ENCODE data around the gene GPS1.

Gene GPS1

DNA sequence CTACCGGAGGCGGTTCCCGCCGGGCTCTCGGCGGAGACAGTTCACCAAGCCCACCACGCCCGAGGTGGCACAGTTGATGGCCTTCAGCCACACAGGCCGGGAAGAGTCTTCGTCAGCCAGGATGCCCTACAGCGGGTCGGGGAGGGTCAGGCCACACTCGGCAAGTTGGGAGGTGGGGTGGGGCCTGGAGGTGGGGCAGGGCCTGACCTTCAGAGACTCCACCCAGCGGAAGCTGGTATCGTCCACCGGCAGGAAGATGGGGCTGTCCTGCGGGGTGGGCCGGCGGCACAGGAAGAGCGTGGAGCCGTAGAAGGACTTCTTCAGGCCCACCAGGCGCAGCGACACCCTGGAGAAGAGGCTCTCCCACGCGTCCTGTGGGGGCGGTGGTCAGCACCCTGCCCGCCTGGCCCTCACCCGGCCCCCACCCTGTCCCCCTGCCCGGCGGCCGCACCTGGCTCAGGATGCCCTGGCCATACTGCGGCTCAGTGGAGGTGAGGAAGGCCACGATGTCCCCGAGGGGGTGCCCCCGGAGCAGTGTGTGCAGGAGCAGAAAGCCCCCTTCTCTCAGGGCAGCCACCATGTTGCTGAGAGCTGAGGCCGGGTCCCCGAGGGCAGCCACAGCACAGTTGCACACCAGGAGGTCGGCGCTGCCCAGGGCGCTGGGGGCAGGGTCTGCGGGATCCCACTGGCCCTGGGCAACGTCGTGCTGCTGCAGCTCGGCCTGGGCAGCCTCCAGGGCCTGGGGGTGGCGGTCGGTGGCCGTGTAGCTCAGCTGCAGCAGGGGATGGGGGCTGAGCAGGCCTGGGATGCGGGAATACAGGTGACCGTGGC, 33.5 kb downstream of the GPS1 start:
- no peak for DNase-seq (ENCODE audit: low read depth)
- H3K4me3 ChIP-seq (replicated peaks; ENCODE audit: low read depth, low read length), result no peak overlapping the region
- TF ChIP-seq, protein P1, sequence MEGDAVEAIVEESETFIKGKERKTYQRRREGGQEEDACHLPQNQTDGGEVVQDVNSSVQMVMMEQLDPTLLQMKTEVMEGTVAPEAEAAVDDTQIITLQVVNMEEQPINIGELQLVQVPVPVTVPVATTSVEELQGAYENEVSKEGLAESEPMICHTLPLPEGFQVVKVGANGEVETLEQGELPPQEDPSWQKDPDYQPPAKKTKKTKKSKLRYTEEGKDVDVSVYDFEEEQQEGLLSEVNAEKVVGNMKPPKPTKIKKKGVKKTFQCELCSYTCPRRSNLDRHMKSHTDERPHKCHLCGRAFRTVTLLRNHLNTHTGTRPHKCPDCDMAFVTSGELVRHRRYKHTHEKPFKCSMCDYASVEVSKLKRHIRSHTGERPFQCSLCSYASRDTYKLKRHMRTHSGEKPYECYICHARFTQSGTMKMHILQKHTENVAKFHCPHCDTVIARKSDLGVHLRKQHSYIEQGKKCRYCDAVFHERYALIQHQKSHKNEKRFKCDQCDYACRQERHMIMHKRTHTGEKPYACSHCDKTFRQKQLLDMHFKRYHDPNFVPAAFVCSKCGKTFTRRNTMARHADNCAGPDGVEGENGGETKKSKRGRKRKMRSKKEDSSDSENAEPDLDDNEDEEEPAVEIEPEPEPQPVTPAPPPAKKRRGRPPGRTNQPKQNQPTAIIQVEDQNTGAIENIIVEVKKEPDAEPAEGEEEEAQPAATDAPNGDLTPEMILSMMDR (IDR thresholded peaks at IDR 0.05; ENCODE audit: low read length, missing control alignments), result no peak

DNA sequence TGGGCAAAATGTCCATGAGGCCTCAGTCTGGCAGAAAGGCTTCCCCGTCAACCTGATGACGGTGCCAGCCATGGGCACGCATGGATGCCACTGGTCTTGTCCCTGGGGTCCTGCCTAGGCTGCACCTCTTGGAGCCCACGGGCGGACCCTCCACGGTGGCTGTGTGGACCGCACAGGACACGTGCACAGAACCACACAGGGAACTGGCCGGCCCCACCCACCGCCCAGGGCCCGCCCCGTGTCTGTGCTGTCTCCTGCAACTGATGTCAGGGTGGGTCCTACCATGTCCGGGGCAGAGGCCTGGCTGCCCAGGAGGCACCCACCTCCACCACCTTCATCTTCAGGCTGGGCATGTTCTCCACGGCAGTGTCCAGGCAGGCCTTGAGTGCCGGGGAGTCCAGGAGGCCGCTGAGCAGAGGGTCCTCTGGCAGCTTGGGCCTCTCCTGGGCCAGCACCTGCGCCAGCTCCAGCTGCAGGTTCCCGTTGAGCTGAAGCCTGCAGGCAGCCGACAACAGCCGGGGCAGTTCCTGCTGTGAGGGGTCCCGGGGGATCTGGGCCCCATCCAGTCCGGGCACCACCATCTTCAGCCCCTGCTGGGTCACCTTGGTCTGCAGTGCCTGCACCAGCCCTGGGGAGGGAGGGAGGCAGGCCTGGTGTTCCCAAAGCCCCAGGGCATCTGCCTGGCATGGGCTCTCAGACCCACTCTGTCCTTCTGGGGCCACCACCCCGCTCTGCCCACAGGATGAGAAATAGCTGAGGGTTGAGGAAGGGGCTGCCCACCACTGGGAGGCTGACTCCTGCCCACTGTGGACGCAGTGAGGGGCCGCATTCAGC, 34.5 kb downstream of the GPS1 start:
- DNase-seq (ENCODE audit: low read depth), result no peak
- TF ChIP-seq, protein P1 (IDR thresholded peaks at IDR 0.05; ENCODE audit: low read length, missing control alignments), result no peak
- no peak overlapping the region for H3K4me3 ChIP-seq (replicated peaks; ENCODE audit: low read depth, low read length)

DNA sequence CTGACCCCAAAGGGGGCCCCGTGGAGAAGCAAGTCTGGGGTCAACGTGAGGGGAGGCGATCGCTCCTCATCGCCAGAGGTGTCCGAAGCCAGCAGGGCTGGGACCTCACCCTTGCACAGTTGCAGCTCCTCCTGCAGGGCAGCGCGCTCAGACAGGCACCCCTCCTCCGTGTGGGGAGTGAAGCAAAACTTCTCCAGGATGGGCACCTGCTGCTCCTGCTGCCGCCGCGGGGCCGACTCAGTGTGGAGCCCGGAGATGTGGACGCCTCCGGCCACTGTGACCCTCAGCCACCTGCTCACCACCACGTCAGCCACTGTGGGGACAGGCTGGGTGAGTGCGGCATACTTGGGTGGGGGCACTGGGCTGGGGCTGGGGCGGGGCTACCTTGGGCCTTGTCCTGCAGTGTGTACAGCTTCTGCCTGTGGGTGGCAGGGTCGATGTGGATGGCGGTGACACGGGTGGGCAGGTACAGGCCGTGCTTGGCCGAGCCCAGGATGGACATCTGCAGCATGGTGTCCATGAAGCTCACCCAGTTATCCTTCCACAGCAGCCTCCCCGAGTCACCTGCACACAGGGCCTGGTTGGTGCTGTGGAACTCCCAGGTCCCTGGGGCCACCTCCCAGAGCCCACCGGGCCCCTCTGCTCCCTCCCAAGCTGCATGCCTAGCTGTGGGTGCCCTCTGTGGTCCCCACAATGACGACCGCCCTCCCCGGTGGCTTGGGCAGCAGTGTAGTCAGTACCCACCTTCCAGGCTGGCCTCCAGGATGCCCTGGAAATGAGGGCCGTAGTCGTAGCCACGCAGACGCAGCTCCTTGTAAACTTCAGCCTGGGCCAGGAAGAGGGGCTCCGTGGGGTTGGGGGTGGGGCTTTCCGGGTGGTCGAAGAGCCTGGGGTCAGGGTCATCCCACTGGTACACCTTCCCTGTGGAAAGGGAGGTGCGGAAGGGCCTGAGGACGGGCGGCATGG, 35.5 kb downstream of the GPS1 start:
- no peak overlapping the region for H3K4me3 ChIP-seq (replicated peaks; ENCODE audit: low read depth, low read length)
- TF ChIP-seq, protein P1 (IDR thresholded peaks at IDR 0.05; ENCODE audit: low read length, missing control alignments), result no peak

DNA sequence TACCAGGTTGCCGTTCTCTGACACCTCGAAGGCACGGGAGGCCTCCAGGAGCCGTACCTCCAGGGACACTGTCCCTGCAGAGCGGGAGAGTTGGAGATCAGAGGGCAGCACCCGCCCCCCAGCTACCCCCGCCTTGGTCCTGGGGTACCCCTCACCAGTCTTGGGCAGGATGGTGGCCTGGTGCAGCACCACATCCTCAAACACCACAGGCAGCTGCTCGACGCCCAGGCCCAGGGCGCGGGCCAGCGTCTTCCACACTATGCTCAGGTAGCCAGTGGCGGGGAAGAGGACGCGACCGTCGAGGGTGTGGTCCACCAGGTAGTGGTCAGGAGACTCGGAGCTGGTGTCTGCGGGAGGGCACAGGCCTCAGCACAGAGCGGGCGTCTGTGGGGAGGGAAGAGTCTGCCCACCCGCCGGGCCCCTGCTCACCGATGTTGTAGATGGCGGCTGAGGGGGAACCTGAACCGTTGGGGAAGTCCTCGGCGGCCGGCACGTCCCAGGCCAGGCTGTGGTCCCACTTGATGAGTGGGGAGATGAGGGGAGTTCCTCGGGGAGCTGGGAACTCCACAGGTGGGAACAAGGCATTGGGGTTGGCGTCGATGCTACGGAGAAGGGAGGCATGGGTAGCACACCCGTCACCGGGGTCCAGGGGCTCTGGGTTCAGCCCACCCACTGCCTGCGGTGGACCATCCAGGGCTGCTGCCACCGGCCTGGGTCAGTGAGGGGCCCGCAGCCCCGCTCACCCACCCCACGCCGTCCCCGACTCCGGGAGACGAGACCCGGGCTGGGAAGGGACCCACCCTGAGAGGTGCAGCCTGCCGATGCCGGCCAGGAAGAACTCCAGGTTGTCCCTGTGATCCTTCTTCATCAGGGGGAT, 36.5 kb downstream of the GPS1 start:
- TF ChIP-seq, protein P1 (IDR thresholded peaks at IDR 0.05; ENCODE audit: low read length, missing control alignments), result no peak
- no peak overlapping the region for H3K4me3 ChIP-seq (replicated peaks; ENCODE audit: low read depth, low read length)
- DNase-seq (ENCODE audit: low read depth), result no peak

More for the DNA sequence above, 35.5 kb downstream of the GPS1 start:
- no peak for DNase-seq (ENCODE audit: low read depth)

DNA sequence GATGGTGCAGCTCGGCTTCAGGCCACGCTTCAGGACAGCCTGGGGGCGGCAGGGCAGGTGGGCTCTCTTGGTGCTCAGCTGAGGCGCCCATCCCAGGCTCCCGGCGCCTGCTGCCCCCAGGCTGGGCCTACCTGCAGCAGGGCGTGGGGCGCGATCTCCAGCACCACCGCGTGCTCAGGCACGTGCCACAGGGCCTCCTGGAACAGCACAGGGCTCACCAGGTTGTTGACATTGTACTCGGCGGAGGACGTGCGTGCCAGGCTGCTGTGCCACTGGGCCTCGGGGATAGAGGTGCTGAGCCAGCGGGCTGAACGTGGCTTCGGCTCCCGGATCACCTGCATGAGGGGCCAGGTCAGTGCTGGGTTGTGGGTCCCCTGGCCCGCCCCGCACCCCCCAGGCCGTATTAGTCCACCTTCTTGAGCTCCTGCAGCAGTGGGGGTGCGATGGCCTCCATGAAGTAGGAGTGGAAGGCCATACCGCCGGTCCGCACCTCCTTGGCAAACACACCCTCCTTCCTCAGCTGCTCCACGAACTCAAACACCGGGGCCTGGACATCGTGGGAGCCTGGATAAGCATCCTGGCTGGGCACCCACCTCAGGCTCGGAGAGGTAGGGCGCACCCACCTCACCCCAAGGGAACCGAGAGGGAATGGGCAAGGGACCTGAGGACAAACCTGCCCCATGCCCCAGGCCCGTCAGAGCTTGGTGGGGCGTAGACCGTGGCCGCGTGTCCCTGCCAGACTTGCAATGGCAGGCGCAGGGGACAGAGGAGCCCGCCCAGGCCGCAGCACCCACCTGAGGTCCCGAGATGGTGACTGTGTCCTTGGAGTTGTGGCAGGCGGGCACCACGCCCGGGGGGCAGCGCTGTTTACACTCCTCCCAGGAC, 37.4 kb downstream of the GPS1 start:
- DNase-seq (ENCODE audit: low read depth), result no peak
- TF ChIP-seq, protein P1 (IDR thresholded peaks at IDR 0.05; ENCODE audit: low read length, missing control alignments), result no peak
- no peak overlapping the region for H3K4me3 ChIP-seq (replicated peaks; ENCODE audit: low read depth, low read length)

Measured in fibroblast of pulmonary artery (primary cell).